Hepatocyte (in vitro differentiated cells): ENCODE measurements around the gene MARCHF2.

ENCODE experiments used
- CTCF ChIP-seq: fragments of 200-600 bp; sonication (generic); IDR thresholded peaks from 2 replicates; pipeline ENCODE4 v1.5.1; 2016; ENCODE audit warnings: antibody characterized with exemption, mild to moderate bottlenecking; ENCODE audit not compliant: poor library complexity
- EZH2 ChIP-seq: fragments of 200-600 bp; sonication (generic); IDR thresholded peaks from 2 replicates; pipeline ENCODE4 v1.6.1; 2016; ENCODE audit warnings: antibody characterized with exemption, mild to moderate bottlenecking, borderline replicate concordance
- EZH2phosphoT487 ChIP-seq: fragments of 200-600 bp; sonication (generic); IDR thresholded peaks from one replicate; pipeline ENCODE4 v1.6.1; 2018; ENCODE audit warnings: antibody characterized with exemption, mild to moderate bottlenecking, low read depth, moderate library complexity; ENCODE audit not compliant: unreplicated experiment, severe bottlenecking

GRCh38 chr19:8445488-8446001, 32.4 kb downstream of the MARCHF2 start:
- TF ChIP-seq EZH2phosphoT487 (no peak), CTCF (no peak), EZH2 (no peak)
